HG03571 (cell line): ENCODE results near the gene AMZ2.
"Not testable (repeated sequence)": the region's sequence is repeated elsewhere in the genome, so short reads cannot be mapped to it uniquely, and the experiment has no call there.

Source experiments
- ATAC-seq: cut with Tn5 transposase; IDR thresholded peaks from one replicate; pipeline ENCODE4 v1.9.1; 2021; ENCODE audit not compliant: unreplicated experiment

AMZ2 gene

GRCh38 chr17:68248891-68249290 lies 1.0 kb downstream of the AMZ2 start:
- no peak for ATAC-seq

GRCh38 chr17:68249354-68249765 lies 1.5 kb downstream of the AMZ2 start:
- ATAC-seq = no peak

DNA sequence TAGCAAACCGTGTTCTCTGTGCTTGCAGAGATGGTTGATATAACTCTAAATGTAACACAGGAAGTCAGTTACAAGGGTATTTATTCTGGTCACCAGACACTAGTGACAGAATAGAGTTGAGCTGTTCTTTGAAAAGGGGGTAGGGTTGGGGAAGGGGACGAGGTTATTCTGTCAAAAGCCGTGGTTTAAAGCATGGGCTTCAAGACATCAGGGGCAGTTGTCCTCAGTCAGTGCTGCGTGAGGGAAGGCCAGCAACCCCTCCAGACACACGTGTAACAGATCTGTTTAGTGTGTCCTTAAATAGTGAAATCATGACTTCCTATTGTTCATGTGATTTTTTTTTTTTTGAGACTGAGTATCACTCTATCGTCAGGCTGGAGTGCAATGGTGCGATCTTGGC lies 5.6 kb downstream of the AMZ2 start:
- ATAC-seq = not testable (repeated sequence)

- no peak for ATAC-seq
Observed at GRCh38 chr17:68255151-68255550, 7.3 kb downstream of the AMZ2 start.

- no peak for ATAC-seq
Observed at GRCh38 chr17:68255731-68256538, 8.1 kb downstream of the AMZ2 start.

- not testable (repeated sequence) for ATAC-seq
Observed at GRCh38 chr17:68256701-68257100, 8.9 kb downstream of the AMZ2 start.

DNA sequence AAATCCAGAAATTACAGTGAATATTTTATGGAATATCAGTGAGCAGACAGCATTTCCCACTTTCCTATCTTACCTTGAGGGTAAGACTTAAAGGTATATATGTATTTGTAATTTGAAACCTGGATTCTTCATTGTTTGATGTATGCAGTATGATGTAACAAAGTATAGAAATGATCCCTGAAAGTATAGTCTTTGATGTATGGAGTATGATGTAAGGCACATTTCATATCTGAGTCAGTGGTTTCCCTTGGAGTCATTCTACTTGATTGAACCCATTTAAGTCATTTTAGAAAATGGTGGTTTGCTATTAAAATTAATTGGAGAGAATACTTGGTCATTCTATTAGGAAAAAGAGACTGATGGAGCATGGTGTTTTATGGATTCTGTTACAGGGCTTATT lies 10.1 kb downstream of the AMZ2 start:
- ATAC-seq = no peak

- ATAC-seq = peak; percentile 91
Observed at GRCh38 chr17:68258890-68259647, 11.2 kb downstream of the AMZ2 start.

- not testable (repeated sequence) for ATAC-seq
Observed at GRCh38 chr17:68259648-68259951, 11.8 kb downstream of the AMZ2 start.

DNA sequence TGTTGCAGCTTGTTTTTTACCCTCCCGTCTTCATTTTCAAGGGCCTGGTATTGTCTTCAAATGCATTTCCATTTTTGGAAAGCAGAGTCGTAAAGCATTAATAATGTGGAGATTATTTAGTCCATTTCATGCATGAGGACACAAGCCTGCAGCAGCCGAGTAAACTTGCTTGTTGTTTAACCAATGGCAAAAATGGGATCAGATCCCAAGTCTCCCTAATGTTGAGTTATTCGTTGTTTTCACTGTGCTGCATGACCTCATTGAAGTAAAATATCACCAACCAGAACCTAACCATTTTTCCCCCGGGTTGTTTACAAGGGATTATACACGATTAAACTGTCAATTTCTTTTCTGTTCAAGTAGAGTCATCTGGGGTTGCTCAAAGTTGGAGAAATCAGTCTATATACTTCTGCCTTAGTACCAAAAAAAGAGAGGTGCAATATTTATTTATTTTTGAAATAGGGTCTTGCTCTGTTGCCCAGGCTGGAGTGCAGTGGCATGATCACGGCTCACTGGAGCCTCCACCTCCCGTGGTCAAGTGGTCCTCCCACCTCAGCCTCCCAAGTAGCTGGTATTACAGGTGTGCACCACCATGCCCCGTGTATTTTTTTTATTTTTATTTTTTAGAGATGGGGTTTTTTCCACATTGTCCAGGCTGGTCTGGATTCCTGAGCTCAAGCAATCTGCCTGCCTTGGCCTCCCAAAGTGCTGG lies 12.4 kb downstream of the AMZ2 start:
- no peak for ATAC-seq

DNA sequence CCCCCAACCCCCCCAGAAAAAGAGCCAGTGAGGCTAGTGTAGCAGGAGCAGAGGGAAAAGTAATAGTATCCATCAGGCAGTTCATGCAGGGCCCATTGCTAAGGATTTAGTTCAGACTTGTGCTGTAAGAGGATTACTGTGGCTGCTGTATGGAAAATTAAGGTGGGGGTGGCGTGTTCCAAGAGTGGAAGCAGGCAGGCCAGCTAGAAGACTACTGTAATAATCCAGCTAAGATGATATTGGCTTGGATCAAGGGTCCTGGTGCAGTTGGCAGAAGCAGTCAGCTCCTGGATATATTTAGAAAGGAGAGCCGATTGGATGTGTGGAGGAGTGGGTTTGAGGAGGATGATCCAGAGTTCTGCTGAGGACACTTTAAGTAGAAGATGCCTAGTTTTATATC lies 14.6 kb downstream of the AMZ2 start:
- ATAC-seq = not testable (repeated sequence)

GRCh38 chr17:68263101-68263681 lies 15.3 kb downstream of the AMZ2 start:
- ATAC-seq = not testable (repeated sequence)

GRCh38 chr17:68265833-68266232 lies 18.0 kb downstream of the AMZ2 start:
- ATAC-seq = not testable (repeated sequence)

DNA sequence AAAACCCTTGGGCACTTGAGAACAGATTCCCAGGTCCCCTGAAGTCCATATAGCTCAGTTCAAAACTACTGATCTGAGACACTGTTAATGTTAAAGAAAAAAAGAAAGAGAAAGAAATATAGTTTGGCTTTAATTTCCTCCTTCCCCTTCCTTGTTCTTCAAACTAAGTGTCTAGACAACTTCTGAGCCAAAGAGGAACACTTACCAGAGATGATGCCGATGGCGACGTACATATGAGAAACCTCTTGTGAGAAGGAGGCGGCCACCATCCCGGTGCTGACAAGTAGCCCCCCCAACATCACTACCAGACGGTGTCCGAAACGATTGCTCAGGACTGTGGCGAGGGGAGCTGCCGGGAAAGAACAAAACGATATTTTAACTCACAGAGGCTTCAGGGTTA lies 25.9 kb downstream of the AMZ2 start:
- no peak for ATAC-seq

- ATAC-seq = not testable (repeated sequence)
Observed at GRCh38 chr17:68276339-68276738, 28.5 kb downstream of the AMZ2 start.

DNA sequence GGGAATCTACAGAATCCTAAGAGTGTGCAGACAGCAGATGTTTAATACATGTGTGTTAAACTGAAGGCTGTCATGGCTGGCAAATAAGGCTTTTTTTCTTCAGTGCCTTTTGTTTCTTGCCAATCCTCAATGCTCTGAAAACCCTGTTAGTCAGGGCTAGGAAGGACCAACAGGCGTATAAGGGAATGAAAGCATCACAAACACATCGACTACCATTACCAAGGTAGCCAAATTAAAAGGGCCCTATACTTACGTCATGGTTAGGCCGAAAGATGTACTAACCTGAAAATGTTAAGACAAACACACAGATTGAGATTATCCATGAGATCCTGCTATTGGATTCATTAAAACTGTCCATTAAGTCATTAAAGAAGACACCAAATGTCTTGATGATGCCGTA lies 30.0 kb downstream of the AMZ2 start:
- ATAC-seq = no peak

- not testable (repeated sequence) for ATAC-seq
Observed at GRCh38 chr17:68281965-68282364, 34.1 kb downstream of the AMZ2 start.

GRCh38 chr17:68288375-68288774 lies 40.5 kb downstream of the AMZ2 start:
- peak; percentile 21 for ATAC-seq

DNA sequence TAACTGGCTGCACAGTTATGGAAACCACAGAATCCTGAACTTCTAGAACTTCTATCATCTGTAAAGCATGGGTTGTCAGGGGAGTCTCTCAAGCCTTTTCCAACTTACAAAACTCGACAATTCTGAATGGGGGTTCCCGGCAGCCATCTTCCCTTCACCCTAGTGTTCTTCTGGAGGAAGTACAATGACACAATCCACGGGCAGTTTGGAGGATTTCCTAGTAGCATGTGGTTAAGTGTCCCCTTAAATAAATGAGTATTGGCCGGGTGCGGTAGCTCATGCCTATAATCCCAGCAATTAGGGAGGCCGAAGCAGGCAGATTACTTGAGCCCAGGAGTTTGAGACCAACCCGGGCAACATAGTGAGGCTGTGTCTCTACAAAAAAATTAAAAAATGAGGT lies 41.0 kb downstream of the AMZ2 start:
- peak; percentile 6 for ATAC-seq

DNA sequence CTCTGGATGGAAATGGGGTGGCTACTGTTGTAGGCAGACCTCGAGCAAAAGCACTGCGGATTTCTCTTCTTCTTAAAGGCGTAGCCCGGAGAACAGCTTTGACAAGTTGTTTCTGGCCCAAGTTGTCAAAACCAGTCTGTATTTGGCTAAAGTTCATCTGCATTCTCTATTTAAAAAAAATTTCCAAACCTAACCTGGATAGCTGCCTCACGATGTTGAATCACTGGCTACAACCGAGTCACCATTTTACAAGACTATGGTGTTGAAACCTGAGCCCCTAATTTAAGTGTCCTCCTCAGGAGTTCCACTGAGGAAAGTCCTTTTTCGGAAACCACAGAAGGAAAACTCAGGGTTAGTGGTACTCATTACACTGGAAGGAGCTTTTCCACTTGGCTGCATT lies 41.6 kb downstream of the AMZ2 start:
- no peak for ATAC-seq

DNA sequence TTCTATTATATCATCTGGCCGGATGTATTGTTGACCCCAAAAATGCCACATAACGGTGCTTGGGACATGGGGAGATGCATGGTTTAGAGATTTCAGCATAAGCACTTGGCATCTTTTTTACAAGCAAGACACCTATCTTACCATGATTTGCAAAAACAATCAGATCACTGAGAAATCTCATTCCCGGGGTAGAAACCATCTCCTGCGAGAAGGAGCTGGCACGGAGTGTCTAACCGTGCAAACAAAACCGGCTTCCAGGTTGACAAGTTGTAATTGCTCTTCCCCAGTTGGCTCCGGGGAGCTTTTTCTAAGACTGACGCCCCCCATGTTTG lies 42.1 kb downstream of the AMZ2 start:
- ATAC-seq = no peak
